Activated CD4-positive, alpha-beta T cell treated with anti-CD3 and anti-CD28 coated beads, Interleukin-2, amount 50 U/mL, for 4 hours (primary cell): ENCODE results near the gene CTNND2.
"Not testable (repeated sequence)": the region's sequence is repeated elsewhere in the genome, so short reads cannot be mapped to it uniquely, and the experiment has no call there.

ENCODE experiments used
- DNase-seq, 2 experiments: peaks; one replicate each; pipeline ENCODE4 v3.0.0-alpha.2; 2020

Gene CTNND2

DNA sequence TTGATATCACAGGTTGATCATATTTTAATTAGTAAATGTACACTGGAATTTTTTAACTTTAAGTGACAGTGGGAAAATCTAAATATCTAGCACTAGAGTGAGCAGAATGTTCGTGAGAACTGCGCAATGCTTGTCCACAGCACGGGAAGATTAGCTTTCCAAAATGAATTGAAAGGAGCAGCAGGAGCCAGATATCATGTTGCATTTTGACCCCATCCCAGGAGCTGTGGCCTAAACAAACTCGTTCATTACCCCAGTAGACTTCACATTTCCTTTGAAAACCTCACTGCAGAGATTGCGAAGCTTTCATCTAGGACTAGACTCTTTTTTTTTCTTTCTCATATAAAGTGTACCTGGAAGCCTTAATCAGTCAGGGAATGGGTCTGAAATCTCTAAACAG is 525.8 kb downstream of the CTNND2 start:
- DNase-seq: no peak

DNA sequence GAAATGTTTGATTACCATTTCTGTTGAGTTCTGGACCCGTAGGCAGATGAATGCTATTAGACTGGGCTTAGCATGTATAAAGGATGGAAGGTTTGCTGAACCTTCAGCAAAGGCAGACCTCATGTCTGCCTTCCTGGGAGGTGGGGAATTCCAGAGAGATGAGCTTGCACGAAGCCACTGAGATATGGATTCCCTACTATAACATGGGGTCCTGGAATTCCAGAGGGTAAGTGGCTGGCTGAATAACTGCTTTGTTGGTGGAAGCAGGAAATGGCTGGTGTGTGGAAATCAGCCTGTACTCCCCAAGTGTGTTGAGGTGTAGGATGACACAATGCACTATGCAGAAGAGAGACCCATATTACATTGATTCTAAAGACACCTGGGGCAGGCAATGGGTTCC is 526.4 kb downstream of the CTNND2 start:
- DNase-seq: no peak

DNA sequence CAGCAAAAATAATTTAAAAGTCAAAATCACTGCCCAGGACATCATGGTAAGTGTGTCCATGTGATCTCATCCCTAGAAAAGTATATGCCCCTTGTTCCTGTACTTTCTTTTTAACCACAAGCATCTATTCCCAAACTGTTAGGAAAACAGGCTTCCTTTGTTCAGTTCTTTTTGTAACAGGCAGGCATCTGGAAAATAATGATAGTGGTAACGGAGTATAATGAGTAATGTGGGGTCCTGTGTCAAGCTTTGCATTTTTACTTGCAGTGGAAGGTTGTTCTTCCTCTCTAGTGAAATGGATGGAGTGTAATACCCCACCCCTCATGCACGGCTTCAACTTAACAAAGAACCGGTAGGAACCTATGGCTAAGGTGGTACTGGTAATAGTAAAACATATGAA is 532.1 kb downstream of the CTNND2 start:
- DNase-seq: no peak

DNA sequence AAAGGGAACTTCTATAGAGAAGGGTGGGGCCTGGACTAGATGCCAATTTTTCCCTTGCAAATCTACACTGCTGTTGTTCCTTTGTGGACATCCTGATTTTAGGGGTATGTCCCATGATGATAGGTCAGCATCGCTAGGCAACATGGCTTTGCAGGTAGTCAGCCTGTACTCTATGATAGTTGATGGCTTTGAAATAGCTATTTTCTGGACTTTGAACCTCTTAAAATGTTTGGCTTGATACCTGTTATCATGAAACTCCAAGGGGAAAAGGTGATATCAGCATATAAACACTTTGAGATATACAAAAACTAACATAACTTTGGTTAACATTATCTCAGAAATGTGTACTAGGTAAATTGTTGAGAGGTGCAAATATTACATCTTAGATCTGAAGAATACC is 533.2 kb downstream of the CTNND2 start:
- no peak for DNase-seq

DNA sequence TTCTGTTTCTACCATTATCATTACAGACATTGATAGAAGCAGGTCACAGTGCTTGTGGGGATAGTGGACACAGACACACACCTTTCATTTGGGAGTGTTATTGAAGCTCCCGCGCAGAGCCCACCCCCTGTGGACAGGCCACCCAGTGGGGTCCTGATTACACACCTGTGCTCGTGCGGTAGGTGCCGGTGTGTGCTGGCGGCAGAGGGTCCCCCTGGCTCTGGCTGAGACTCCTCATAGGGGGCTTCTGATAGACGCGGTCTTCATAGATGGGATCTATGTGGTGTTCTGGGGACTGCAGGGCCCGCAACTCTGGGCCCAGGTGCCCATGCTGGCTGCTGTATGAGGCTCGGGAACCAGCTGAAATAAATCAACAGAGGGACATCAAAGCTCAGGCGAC is 539.7 kb downstream of the CTNND2 start:
- DNase-seq: no peak

DNA sequence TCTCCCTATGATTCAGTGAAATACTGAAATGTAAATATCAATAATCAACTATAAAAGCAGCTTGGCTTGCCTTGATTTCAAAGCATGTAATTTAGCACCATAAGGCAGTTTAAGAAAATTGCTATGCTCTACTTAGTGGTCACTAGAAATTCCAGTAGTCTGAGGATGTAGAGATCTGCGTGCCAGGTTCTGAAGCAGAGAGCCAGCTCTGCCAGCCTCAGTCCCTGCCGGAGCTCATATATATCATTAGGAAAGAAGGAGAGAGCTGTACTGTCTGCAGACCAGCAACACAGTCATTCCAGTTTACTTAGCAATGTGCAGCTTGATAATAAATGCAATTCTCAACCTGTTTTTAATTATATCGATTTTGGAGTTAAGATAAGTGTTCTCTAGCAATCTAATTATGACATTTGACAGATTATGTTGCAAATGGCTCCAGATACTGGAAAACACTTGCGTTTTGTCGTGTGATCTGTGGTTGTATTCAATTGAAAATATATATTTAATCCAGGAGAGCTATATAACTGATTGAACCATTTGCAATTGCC is 540.5 kb downstream of the CTNND2 start:
- DNase-seq: no peak

DNA sequence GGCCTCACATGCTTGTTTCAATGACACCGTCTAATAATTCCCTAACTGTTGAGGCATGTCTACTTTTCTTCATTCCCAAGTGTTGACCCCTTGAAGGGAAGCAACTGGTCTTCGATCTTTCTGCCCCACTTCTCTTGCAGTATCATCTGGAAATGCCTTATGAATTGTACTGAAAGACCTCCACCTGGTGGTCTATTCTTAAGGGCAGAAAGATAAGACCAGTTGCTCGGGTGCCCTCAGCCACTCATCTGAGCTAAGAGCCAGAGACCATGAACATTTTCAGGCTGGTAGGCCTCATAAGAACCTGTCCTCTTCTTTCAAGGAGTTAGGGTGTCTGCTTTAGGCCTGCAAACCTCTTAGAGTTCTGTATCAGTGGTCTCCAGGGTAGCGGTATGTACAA is 542.5 kb downstream of the CTNND2 start:
- no peak for DNase-seq

DNA sequence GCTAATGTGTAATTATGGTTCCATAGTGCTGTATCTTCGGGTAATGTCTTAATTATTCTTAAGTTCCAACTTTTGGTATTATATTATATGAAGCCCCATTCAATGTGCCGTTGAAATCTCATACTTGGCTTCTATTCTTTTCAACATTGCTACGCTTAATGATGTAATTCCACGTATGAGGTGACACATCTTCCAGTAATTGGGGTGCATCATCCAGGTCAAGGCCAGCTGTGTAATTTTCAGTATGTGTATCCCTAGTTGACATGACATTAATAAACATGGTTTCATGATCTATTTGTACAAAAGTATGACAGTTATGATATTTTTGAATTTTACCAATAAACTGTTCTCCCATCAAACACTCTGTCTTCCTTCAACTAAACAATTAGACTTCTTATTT is 546.3 kb downstream of the CTNND2 start:
- no peak for DNase-seq

DNA sequence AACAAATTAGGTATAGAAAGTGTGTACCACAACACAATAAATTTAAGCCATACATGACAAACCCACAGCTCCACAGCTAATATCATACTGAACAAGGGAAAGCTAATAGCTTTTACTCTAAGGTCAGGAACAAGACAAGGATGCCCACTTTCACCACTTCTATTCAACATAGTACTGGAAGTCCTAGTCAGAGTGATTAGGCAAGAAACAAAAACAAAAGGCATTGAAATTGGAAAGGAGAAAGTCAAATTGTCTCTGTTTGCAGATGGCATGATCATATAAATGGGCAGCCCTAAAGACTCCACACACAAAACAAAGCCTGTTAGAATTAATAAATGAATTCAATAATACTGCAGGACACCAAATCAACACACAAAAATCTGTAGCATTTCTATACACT is 548.8 kb downstream of the CTNND2 start:
- no peak for DNase-seq

DNA sequence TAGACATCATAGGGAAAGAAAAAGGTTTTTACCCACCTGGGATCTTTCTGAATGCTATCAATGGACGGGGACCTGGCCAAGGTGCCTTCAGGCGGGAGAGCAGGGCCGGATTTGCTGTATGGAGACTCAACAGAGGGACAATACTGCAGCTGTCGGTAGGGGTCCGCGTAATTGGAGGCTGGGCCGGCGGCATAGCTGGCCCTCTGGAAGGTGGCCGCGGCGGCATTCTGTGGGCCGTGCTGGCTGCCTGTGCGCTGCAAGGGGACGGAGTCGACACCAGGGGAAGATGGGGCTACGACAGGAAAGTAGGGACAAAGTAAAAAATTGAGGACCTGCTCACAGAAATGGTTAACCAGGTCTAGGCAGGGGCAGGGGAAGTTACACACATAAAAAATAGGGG is 557.9 kb downstream of the CTNND2 start:
- no peak for DNase-seq

DNA sequence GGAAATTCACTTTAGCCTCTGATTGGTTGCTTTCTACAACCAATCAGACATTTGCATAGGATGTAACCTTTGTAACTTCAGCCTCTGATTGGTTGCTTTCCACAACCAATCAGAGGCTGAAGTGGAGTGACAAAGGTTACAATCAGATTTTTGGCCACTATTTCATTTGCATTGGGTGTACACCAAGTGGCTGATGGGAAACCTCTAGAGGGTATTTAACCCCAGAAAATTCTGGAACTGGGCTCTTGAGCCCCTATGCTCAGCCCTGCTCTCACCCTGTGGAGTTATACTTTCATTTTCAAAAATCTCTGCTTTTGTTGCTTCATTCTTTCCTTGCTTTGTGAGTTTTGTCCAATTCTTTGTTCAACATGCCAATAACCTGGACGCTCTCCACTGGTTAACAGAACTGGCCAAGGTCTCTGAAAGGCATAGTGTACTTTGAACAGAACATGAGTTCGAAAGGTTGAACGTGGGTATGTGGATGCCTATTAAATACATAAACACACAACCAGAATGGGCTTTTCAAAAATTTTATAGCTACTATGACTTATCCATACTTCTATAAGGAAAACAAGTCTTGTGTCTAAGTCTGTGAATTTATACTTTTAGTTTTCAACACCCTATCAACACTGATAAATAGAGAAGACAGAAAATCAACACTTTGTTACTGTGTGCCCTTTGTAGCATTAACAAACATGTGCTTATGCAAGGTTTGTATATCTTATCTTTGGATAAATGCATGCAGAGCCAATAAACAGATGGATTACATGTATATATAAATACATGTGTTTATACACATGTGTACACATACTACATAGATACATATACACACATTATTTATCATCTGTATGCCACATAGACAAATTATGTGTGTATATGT is 568.1 kb downstream of the CTNND2 start:
- DNase-seq: no peak

DNA sequence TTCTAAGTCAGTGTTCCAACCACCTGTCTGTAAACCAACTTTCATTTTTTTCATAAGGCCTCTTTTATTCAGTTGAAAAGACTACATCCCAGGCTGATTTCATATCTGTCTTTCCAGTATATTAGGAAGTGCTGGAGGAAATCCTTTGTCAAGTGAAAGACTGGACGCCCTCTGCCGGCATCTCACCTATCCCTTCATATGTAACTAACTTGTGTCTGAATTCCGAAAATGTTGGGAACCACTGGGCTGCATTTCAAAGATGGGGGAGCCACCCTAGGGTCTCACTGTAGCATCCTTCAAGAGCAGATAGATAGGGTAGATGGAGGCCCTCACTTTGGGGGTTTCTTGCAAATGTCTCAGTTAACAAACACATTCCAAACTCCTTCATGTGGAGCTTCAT is 569.8 kb downstream of the CTNND2 start:
- DNase-seq: no peak

DNA sequence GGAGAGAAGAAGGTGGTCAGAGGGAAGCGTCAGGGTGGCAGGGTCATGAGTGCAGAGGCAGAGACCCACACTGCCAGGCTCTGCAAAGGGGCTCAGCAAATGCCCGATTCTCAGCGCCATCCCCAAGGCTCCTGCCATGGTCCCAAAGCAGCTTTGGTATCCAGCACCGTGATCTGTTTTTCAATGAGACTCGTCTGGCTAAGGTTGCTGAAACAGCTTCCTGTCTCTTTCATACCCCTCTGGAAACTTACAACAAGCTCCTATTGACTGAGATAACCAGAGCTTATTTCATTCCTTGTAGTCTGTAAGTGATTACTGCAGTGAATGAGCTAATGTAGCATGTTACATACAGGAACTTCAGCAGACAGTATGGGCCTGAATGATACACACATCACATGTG is 574.6 kb downstream of the CTNND2 start:
- DNase-seq: no peak

DNA sequence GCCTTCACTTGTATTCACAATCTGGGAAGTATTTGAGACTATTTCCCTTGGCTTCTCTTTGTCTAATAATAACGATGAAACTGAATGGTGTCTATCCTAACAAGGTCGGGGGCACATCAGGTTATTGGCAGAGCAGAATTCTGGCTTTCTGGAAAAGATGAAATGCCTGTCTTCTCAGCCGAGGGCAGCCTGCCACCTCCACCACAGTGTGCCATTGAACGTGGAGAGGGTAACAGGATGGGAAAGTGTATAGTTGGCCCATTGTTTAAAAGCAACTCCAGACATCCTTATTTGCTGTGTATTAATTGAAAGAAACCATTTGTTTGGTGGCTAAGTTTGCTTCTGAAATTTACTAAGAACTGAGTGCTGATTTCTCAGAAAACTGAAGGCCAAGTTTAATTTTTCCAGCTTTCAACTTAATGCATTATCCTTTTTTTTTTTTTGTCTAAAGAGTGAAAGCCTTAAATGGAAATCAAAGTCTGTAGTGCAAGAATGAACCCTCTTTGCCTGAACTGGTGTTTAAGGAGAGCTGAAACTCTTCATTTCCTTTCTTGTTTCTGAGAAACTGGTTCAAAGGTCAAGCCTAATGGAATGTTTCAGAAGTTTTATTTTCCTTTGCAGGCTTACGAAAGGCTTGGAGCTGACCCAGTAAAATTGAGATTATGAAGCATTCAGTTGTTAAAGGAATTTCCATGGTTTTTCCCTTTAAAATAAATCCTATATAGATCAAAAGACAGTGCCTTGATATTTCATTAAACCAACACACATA is 579.5 kb downstream of the CTNND2 start:
- DNase-seq: no peak

DNA sequence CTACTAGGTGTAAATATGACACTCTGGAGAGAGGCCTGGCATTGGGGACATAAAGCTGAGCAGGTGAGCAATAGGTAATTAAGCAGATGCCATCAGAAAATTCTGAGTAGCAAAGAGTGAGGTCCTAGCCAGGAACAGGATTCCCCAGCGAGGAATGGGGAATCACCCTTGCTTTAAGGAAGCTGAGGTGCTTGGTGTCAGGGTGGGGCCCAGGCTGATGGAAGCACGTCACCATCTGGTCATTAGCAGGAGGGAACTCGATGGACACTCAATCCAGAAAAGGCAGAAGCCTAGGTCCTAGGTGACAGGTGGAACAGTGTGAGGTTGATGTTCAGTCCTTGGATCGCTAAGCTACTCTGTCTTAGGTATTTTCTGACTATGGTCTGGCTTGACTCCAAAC is 580.5 kb downstream of the CTNND2 start:
- no peak for DNase-seq

DNA sequence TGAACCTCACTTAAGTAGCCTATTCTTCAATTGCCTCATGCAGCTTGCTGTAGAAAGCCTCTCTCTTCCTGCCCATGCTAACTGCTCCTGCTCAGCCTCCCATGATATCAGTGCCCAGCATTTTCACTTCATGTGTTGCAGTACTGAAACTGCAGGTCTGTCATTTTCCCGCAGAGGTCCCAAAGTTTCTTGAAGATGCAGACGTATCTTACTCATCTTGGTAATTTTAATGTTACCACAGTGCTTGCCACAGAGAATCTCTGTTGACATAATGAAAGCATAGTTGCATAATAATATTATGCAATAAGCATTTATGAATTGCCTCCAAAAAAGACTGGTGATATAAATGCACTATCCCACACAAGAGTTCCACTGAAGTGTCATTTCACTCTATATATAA is 582.1 kb downstream of the CTNND2 start:
- DNase-seq: no peak

DNA sequence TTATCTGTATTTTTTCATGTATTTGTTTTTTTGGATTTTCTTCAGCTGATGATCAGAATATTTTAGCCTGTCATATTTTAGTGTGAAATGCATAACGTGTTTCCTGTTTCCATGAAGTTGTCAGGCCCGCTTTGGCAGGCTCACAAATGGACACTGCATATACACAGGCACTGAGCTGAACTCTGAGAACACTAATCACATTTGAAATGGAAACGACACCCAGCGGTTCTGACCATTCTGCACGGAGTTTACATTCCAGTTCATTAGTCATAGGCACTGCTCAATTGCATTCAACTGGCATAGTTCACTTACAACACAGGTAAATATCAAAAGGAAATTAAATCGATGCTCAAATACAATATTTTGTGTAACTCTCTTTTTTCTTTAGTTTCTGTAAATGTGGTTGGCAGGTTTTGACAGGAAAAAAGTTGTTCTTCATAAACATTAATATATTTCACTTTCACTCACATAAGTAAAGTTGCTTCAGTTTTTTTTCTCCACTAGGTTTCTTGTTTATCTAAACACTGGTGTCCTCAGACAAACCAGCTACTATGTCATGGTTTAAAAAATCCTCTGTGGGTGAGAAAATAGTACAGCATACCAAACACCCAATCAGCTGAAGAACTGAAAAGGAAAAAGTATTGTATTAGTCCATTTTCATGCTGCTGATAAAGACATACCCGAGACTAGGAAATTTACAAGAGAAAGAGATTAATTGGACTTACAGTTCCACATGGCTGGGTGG is 584.2 kb downstream of the CTNND2 start:
- no peak for DNase-seq

DNA sequence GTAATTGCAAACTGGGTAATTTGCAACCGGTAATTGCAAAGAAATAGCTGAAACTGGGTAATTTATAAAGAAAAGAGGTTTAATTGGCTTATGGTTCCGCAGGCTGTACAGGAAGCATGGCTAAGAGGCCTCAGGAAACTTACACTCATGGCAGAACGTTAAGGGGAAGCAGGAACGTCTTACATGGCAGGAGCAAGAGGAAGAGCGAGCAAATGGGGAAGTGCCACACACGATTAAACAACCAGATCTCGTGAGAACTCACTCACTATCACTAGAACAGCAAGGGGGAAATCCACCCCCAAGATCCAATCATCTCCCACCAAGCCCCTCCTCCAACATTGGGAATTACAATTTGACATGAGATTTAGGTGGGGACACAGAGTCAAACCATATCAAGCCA is 590.6 kb downstream of the CTNND2 start:
- DNase-seq: not testable (repeated sequence)

DNA sequence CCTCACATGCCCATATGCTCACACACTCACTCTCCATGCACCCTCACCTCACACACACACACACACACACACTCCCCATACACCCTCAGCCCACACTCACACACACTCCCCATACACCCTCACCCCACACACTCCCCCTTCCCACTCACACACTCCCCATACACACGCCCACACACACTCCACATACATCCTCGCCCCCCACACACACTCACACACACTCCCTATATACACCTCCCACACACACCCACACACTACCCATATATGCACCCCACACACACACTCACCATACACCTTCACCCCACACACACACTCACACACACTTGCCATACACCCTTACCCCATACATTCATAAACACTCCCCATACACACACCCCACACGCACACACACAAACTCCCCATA is 592.5 kb downstream of the CTNND2 start:
- DNase-seq: no peak

DNA sequence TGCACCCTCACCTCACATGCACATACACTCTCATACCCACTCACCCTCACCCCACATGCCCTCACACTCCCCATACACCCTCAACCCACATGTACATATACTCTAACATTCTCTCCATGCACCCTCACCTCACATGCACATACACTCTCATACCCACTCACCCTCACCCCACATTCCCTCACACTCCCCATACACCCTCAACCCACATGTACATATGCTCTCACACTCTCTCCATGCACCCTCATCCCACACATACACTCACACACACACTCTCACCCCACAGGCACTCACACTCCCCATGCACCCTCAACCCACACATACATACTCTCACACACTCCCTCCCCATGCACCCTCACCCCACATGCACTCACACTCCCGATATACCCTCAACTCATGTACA is 593.0 kb downstream of the CTNND2 start:
- DNase-seq: no peak

DNA sequence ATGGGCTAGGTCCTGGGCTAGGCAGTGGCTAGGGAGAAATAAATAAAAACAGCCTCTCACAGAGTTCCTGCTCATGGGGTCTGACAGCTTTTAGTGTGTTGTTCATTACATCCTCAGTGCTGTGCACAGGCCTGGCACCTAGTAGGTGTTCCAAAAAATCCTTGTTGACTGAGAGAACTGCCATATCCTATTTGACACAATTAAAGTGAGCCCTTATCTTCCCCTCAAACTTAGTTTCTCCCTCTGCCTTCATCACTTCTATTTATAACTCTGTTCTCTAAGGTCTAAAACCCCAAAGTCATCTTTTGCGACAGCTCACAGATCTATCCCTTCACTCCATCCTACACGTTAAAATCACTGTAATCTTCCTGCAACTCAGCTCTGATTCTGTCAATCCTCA is 594.1 kb downstream of the CTNND2 start:
- DNase-seq: no peak

DNA sequence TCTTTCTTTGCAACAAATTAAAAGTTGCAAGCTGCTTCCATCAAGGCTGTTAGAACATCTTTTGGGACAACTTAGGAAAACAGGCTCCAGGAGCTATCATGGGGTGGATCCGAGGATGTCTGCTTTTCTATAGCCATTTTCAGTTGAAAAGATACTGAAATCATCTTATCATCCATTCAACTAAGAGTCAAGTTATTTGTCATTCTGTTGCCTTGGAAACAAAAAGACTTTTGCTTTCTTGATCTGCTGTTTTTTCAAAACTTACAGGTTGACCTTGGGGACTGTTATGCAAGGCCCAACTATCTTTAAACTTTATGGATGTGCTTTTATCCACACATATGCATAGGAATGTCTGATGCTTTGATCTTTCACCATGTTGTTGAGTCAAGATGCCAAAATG is 597.9 kb downstream of the CTNND2 start:
- DNase-seq: no peak

DNA sequence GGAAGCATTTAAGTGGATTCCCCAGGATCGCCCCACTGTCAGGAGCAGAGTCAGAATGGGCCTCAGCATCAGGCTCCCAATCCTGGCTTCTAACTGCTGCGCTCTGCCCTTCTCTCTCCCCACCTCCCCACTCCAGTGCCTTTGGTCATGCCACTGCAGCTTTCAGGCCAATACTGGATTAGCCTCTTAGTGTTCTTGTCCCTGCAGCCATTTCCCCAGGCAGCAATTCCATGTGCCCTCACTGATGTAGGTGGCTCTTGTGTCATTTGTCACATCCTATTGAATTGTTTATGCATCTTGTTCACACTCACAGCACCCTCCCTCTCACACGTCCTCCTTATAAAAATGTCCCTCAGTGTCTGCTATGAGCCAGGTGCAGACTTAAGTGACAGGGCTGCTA is 599.0 kb downstream of the CTNND2 start:
- DNase-seq: no peak
